DND-41 (cell line): ENCODE results near the gene KANSL1.

Experiments
- ATAC-seq: fragments of 200-7000 bp; cut with Tn5 transposase; 3 replicates; pipeline ENCODE4 v1.9.1; 2021; ENCODE audit warnings: low read depth; ENCODE audit not compliant: insufficient read depth
- DNase-seq: peaks from one replicate; pipeline ENCODE4 v3.0.0-alpha.2; 2020
- H2AFZ ChIP-seq: 2 replicates; pipeline ENCODE4 v1.6.0; 2012; ENCODE audit warnings: low read depth, low read length
- H3K27ac ChIP-seq: 2 replicates; pipeline ENCODE4 v1.5.1; 2012; ENCODE audit warnings: low read length, inconsistent platforms
- H3K27me3 ChIP-seq: fragments of 200-600 bp; sonication (generic); 2 replicates; pipeline ENCODE4 v1.6.0; 2012; ENCODE audit warnings: low read length, mild to moderate bottlenecking, inconsistent platforms; ENCODE audit not compliant: insufficient read depth, poor library complexity
- H3K36me3 ChIP-seq: 2 replicates; pipeline ENCODE4 v1.5.1; 2012; ENCODE audit warnings: low read length, inconsistent platforms; ENCODE audit not compliant: insufficient read depth
- H3K4me1 ChIP-seq: 2 replicates; pipeline ENCODE4 v1.5.1; 2012; ENCODE audit warnings: mild to moderate bottlenecking, low read length; ENCODE audit not compliant: insufficient read depth
- H3K4me2 ChIP-seq: 2 replicates; pipeline ENCODE4 v1.6.0; 2012; ENCODE audit warnings: mild to moderate bottlenecking, moderate library complexity, low read length, inconsistent platforms; ENCODE audit not compliant: insufficient read depth
- H3K4me3 ChIP-seq, 2 experiments: fragments of 200-600 bp in 1 of 2; shearing (Covaris generic) in 1 of 2; 2 replicates each; pipeline ENCODE4 v1.5.1; 2012 to 2016; ENCODE audit warnings: inconsistent platforms in 2 of 2, low read length in 2 of 2, mild to moderate bottlenecking in 2 of 2, low read depth in 1 of 2, moderate library complexity in 1 of 2
- H3K79me2 ChIP-seq: 2 replicates; pipeline ENCODE4 v1.6.0; 2012; ENCODE audit warnings: low read length, inconsistent platforms; ENCODE audit not compliant: insufficient read depth
- H3K9ac ChIP-seq: 2 replicates; pipeline ENCODE4 v1.6.0; 2012; ENCODE audit warnings: low read depth, mild to moderate bottlenecking, inconsistent platforms, low read length, moderate library complexity
- H3K9me3 ChIP-seq: 2 replicates; pipeline ENCODE4 v1.5.1; 2012; ENCODE audit warnings: low read length, moderate library complexity, mild to moderate bottlenecking, inconsistent platforms; ENCODE audit not compliant: insufficient read depth, severe bottlenecking
- H4K20me1 ChIP-seq: 2 replicates; pipeline ENCODE4 v1.6.0; 2012; ENCODE audit warnings: low read length; ENCODE audit not compliant: insufficient read depth
- EZH2 ChIP-seq: IDR thresholded peaks from 3 replicates; pipeline ENCODE4 v1.6.1; 2012; ENCODE audit warnings: borderline replicate concordance, low read depth, mild to moderate bottlenecking, moderate library complexity, low read length, inconsistent platforms; ENCODE audit not compliant: severe bottlenecking
- TF ChIP-seq, protein P1 (sequence below): IDR thresholded peaks from 2 replicates; pipeline ENCODE4 v1.5.1; 2012; ENCODE audit warnings: borderline replicate concordance, low read length, moderate library complexity, mild to moderate bottlenecking; ENCODE audit not compliant: poor library complexity, severe bottlenecking; ENCODE audit errors: extremely low read depth

Gene KANSL1

GRCh38 chr17:46195939-46196716, 2.9 kb upstream of the KANSL1 start:
- Histone ChIP-seq H3K79me2 (peaks cover 82% of the 10 kb centered on the region), H3K9ac (peak overlapping the region; percentile 93), H3K27me3 (no peaks in the 10 kb centered on the region), H3K4me3 (peak overlapping the region in 1 of 2 experiments; percentile 72; a peak in 1 of 4 replicates), H4K20me1 (peaks cover 9% of the 10 kb centered on the region; the same call in 1 of the 2 replicates), H3K27ac (peak overlapping the region; percentile 95), H3K4me1 (peaks cover 40% of the 10 kb centered on the region), H3K4me2 (peak overlapping the region; percentile 67), H3K9me3 (no peaks in the 10 kb centered on the region), H3K36me3 (no peaks in the 10 kb centered on the region), H2AFZ (no peak overlapping the region)
- TF ChIP-seq EZH2, result no peak
- TF ChIP-seq, protein P1, sequence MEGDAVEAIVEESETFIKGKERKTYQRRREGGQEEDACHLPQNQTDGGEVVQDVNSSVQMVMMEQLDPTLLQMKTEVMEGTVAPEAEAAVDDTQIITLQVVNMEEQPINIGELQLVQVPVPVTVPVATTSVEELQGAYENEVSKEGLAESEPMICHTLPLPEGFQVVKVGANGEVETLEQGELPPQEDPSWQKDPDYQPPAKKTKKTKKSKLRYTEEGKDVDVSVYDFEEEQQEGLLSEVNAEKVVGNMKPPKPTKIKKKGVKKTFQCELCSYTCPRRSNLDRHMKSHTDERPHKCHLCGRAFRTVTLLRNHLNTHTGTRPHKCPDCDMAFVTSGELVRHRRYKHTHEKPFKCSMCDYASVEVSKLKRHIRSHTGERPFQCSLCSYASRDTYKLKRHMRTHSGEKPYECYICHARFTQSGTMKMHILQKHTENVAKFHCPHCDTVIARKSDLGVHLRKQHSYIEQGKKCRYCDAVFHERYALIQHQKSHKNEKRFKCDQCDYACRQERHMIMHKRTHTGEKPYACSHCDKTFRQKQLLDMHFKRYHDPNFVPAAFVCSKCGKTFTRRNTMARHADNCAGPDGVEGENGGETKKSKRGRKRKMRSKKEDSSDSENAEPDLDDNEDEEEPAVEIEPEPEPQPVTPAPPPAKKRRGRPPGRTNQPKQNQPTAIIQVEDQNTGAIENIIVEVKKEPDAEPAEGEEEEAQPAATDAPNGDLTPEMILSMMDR, result no peak
- DNase-seq (no peak), ATAC-seq (no peak)

- H3K4me1 ChIP-seq, result peaks cover 48% of the 10 kb centered on the region
- no peaks in the 10 kb centered on the region for H3K9me3 ChIP-seq
- 0 out of 2 replicates have a peak overlapping the region, but pooled peaks have one; percentile 8 for H2AFZ ChIP-seq
- H3K27ac ChIP-seq, result peak overlapping the region; percentile 95
- peaks cover 15% of the 10 kb centered on the region for H4K20me1 ChIP-seq
- H3K79me2 ChIP-seq, result peaks cover 82% of the 10 kb centered on the region
- ATAC-seq (no peak), DNase-seq (peak; percentile 42)
- no peaks in the 10 kb centered on the region for H3K27me3 ChIP-seq
- TF ChIP-seq, protein P1, result no peak
- TF ChIP-seq EZH2, result no peak
- H3K9ac ChIP-seq, result peak overlapping the region; percentile 93
- peak overlapping the region; percentile 67 for H3K4me2 ChIP-seq
- H3K4me3 ChIP-seq, result peak overlapping the region; percentile 0 to 72; a peak in 3 of 4 replicates
- H3K36me3 ChIP-seq, result no peaks in the 10 kb centered on the region
These were observed 2.1 kb upstream of the KANSL1 start for GRCh38 chr17:46195217-46195855.

DNA sequence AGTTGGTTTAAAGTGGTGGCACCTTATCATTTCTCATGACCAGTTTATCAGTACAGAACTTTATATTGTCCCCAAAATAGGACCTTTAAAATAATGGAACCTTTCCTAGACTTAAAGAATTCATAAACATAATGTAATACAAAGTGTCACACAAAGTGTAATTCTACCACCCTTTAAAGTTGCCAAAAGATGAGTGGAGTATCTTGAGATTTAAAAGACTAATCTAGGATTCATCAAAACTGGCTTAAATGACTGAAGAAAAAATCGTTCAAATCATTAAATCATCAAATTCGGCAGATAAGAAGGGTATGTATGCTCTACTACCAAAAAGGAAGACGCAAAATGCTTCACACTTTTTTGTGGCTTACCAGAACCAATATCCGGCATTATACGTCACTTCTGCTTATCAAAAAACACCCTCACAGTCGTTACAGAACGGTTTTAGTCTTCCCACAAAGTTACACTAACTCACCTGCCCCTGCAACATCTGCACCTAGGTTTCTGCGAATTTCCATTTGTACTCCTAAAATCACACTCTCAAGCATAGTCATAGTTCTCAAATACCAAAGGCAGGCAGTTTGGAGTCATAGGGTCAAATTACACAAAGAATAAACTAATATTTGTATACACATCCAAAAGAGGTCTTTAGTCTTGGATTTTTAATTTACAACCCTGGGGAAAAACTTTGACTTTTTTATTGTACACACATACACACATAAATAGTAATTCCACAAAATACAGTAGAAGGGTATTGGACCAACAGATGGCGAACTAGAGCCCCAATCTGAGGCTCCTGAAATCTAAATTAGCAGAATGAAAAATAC, 1.4 kb upstream of the KANSL1 start:
- Histone ChIP-seq H2AFZ (peak overlapping the region; percentile 88), H3K79me2 (peaks cover 82% of the 10 kb centered on the region), H3K9ac (peak overlapping the region; percentile 93), H4K20me1 (peaks cover 23% of the 10 kb centered on the region), H3K9me3 (no peaks in the 10 kb centered on the region), H3K4me3 (peak overlapping the region; percentile 52 to 72; a peak in 3 of 4 replicates), H3K27me3 (no peaks in the 10 kb centered on the region), H3K4me1 (peaks cover 55% of the 10 kb centered on the region), H3K27ac (peak overlapping the region; percentile 95), H3K36me3 (no peaks in the 10 kb centered on the region), H3K4me2 (peak overlapping the region; percentile 67)
- ATAC-seq (peak; percentile 42), DNase-seq (peak; percentile 77)
- no peak for TF ChIP-seq EZH2
- TF ChIP-seq, protein P1, result peak; percentile 74
